NCI-H1105 treated with DMSO at 0.1 percent for 48 hours (cell line): ENCODE measurements around the gene SLC49A3.
"Not testable (repeated sequence)": the region's sequence is repeated elsewhere in the genome, so short reads cannot be mapped to it uniquely, and the experiment has no call there.

Experiments
- DNase-seq: peaks from one replicate; lab custom pipeline; 2025; lab: John Stamatoyannopoulos, UW

The SLC49A3 gene

DNA sequence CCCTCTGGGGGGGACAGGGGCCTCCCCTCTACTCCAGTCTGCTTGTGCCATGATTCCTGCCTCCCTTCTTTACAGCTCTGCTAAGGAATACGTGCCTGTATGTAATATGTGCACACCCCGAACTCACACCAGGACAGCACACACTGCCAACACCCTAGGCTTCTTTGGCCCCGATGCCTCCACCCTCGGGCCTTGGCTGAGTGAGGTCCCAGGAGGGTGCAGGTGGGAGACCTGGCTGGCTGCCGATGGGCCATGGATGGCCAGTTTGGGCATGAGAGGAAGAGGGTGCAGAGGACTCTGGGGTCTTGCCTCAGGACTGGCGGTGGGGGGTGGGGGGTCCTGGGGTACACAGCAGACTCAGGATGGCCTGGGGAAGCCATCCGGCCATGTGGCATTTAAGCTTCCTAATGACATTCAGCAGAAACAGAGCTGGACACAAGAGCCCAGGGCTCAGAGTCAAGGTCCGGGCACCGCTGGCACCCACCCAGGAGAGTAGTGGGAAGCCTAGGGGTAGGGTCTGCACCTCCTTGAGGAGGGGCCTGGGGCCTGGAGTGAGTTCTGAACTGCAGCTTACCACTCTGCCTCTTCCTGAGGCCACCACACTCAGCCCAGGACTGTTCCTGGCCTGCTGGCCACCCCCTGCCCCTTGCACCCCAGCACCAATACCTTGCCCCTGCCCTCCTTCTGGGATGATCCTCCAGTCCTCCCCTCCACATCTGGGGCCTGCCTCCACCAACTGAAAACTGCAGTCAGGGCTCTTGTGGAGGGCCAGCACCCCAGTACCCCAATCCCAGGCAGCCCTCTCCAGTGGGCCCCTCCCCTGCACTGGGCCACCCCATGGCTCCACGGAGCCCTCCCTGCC is 14.6 kb upstream of the SLC49A3 start:
- no peak for DNase-seq

DNA sequence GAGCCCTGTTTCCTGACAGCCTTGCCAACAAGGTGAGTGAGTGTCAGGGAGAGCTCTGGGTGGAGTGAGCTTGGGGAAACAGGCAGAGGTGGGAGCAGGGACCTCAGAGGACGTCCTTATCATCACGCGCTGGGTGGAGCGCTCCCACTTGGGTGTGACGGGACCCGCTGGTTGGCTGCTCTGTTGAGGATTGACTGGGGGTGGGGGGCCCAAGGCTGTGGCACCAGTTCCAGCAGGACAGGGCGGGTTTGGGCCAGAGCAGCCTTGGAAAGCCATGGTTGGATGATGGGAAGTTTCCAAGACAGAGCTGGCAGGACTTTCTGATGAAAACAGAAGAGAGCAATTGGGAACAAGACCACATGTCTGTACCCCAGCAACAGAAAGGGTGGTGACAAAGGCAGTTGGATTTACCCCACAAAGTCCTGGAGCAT is 13.7 kb upstream of the SLC49A3 start:
- no peak for DNase-seq

DNA sequence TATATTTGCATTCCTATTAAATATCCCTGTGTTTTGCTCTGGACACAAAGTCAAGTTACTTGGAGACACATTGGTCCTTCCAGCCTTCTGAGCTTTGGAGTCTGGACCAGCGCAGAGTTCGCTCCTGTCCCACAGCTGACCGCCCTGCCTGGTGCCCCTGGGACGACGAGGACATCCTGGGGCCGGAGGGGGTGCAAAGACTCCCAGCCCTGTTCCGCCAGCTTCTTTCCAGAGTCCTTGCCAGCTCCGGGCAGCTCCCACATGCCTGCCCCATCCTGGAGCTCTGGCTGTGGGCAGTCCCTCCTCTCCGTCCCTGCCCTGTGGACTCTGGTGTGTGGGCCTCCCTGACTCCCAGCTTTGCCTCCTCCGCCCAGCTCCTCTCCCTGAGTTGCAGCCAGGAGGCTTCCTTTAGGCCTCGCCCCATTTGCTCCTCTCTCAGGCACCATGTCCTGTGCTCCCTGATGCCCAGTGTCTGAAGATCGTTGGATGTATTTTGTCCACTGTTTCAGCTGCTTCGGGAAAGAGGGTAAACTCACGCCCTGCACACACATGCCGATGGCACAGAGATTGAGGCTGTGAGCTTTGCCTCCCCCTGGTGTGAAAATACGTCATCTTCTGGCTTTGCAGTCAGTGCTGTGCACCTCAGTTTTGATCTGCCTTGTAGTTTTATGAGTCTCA is 11.8 kb upstream of the SLC49A3 start:
- no peak for DNase-seq

DNA sequence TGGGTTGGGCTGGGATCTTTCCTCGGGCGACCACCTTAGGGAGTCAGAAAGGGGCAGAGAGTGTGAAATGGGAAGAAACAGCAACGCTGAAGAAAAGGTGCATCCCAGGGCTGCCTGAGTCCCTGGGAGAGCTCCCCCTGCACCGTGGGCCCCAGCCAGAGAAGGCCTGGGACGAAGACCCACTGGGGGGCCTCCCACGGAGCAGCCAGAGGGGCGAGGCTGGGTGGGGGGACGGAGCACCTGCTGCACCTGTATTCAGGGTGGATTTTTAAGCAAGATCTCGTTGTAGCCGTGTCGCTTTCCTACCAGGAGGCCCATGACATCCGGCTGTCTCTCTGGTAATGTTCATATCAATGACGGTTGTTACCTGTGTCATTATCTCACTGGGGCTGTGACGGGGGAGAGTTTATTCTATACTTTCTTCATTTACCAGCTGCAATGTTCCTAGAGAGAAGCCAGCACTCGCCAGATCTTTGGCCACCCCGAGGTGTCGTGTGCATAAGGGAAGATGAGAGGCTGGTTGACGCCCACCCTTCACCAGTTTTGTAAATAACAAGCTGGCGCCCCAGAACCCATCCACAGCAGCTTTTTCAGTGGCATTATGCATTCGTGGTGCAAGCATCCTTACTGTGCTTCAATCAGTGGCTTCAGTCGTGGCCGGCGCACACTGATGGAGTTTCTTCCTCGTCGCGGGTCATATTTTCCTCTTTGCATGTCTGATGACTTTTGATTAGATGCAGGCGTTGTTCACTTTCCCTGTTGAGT is 11.0 kb upstream of the SLC49A3 start:
- DNase-seq, result no peak

DNA sequence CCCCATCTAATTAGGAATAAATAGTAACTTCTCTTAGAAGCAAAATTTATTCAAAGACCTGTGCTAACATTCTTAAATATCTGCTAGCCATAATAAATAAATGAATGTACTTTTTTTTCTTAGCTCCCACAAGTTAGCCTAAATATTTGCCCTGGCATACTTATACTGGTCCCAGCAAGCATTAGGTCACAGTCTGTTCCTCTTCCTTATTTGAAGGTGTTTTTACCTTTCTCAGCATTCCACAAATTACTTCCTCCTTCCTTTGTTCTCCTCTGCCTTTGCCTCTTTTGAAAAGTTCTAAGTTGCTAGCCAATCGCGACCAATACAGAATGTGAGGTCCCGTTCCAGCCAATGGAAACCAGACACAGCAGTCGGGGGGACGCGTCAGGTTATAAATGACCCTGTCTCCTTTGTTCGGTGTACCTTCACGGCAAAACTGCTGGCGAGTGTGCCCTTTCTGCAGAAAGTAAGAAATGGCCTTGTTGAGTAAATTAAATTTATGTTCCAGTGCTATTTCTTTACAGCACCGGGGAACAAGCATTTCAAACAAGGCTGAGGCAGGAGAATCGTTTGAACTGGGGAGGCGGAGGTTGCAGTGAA is 5.5 kb upstream of the SLC49A3 start:
- not testable (repeated sequence) for DNase-seq

DNA sequence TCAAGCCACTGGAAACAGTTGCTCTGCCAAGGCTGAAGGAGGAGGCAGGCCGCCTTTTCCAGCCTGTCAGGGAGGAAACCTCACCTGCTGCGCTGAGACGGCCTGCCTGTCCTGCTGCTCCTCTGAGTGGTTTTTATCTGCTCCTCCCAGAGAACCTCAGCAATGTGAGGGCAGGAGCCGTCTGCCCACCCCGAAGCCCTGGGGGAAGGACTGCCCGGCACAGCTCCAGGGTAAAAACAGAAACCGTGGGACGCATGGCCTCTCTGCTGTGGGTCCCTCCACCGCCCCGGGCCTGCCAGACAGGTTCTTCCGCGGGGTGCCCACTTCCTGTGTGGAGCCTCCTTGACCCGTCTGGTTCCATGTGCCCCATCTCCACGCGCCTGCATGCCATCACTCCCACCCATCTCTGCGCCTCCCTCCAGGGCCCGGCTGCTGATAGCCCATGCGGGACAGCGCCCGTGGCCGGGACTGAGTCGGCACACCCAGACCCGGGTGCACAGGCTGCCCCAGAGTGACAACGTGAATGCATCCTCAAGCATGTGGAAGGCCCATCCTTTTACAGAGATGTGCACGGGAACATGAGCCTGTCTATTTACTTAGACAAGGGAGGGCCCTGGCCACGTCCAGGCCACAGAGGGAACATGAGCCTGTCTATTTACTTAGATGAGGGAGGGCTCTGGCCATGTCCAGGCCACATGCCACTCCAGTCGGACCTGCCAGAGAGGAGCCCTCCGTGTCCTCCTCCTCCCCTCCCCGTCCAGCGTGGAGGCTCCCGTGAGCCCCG is 4.0 kb upstream of the SLC49A3 start:
- DNase-seq, result no peak

DNA sequence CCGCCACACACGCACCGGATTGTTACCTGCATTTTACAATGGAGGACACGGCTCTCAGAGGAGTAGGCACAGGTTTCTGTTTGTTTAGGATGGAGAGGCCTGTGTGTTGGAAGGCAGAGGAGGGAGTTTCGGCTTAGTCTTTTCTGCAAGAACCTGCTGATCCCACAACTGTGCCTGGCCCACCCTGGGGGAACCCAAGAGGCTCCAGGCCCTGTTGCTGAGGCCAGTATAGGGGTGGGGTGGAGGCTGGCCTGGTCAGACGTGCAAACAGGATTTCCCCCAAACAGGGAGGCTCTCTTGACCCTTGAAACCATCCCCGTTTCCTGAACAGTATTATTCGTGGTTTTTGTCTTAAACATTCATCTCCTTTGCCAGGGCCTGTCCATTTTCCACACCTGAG is 772 bp upstream of the SLC49A3 start:
- DNase-seq, result no peak

DNA sequence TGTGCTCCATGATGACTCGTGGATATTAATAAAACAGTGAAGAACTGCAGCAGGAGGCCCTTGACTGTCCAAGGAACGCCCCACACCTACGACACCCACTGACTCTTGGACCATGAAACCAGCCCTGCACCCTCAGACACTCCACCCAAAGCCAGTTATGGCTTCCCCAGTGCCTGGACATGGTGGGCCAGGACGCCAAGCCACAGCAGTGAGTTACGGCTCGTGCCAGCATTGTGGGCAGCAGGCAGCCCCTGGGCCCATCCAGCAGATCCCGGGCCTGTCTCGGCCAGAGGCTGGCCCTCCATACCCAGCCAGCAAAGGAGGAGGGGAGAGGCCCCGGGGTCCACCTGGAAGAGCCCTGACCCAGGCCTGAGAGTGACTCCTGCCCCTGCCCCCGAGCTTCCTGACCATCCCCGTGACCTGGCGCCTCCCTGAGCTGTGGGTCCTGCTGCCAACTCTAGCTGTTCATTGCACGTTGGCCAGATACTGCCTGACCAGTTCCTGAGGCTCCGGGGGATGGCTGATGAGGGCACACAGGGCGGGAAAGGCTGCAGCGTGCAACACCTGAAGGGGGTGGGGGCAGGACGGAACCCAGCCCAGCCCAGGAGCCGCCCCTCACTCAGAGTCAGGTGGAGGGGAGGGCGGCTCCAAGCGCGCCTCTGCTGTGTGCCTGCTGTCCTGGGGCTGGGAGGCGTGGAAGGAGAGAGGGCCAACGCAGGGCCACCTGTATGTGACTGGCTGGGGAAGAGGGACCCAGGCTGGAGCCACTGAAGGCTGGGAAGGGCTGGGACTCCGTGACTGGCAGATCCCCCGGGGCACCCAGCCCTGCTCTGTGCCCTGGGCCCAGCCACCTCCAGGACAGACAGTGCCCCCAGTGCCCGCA is 739 bp downstream of the SLC49A3 start:
- DNase-seq, result no peak

DNA sequence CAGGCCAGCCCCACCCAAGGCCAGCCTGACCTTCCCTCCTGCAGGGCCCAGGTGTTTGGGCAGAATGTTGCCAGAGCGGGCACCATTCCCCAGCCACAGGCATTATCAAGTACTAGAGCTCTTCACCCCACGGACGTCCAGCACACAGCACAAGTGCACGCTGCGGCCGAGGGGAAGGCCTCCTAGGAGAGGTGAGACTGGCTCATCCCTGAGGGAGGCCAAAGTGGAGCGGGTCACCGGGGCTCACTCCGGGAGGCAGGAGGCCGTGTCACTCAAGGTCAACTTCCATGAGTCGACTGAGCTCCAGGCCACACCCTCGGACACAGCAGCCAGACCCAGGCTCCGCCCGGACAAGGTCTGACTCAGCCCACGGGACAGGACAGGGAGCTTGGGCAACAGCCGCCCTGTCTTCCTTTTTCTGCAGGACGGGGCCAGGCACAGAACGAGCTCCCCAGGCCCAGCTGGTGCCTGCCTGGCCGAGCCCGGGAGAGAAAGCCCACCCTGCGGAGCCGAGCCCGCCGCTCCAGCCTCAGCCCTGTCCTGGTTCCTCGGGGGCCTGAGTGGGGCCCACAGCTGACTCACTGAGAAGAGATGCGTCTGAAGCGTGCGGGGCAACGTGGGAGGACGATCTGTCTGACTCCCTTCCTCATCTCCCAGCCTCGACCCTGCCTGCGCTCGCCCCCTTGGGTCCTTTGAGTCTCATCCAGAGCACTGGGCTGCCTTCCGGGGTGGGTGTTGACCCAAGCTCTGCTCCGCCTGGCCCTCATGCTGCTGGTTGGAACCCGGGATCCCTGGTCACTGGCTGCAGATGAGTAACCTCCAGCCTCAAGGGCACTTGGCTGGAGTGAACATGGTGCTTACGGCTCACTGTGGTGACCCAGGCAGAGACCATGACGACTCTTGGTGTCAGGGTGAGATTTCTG is 1.6 kb downstream of the SLC49A3 start:
- DNase-seq, result no peak

DNA sequence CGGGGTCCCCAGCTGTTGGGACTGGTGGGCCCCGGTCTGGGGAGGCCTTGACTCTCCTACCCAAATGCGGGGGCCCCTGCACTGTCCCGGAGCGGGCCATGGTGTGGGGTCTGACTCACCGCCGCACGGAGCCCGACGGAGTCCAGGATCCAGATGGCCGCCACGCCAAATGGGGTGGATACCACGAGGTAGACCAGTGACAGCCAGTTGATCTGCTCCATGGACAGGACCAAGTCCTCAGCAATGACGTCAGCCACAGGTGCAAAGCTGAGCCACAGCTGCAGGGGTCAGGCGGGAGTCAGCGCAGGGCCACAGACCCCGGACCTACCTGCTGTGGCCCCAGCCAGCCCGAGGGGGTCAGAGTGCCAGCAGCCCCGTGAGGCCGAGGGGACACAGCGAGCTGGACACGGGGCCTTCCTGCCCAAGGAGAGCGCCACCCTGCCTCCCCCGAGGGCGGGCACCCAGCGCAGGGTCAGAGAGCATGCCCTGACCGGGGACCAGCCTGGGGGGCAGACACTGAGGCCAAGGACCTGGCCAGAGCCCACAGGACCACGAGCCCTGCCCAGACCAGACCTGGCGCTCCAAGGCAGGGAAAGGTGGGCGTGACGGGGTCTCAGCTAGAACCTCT is 2.4 kb downstream of the SLC49A3 start:
- DNase-seq, result no peak

DNA sequence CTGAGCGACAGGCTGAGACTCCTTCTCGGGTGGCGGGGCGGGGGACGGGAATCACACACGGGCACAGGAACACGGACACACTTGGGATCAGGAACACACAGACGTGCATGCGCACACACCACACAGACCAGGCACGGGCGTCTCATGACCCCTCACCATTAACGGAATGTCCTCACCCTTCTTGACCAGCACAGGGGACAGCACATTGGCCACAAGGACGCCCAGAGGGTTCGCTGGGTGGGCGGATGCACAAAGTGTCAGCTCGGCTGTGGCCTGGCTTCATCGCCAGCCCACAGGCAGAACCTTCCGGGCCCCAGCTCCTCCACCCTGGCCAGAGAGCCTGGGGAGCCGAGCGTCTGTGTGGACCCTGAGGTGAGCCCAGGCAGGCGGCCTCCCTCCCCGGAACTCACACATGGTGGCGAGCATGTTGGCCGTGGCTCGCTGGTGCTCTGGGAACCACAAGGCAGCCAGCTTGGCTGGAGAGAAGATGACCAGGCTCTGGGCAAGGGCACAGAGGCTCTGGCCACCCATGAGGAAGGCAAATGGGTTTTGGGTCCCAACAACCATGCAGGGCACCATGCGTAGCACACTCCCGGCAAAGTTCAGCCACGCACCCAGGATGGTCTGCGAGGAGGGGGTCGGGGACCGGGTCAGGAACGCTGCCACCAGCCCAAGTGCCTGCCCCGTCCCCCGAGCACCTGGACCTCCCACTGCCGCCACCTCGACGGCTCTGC is 3.1 kb downstream of the SLC49A3 start:
- no peak for DNase-seq

DNA sequence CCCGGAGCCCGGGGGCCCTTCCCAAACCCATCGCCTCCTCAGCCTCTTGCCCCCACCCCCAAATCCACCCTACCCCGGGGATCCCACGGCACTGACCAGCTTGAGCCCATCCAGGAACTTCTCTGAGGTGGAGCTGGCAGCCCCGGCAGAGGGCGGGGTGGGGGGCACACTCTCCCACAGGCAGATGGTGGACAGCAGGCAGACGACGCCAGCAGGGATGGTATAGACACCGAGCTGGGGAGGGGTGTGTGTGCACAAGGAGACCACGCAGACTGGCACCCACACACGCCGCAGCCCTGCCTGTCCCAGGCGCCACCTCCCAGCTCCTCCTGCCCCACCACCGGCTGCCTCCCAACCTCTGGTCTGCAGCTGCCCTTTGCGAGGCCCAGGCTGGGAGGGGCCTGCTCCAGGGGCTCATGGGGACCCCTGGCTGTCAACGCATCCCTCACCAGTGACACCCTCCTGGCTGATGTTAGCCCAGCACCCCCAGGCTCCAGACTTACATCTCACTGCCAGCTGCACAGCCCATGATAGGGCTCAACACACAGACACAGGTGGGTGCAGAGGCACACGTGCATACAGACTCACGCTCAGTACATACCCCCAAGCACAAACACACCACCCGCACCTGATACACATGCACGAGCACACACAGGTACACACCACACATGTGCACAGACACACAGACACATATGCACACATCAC is 4.2 kb downstream of the SLC49A3 start:
- DNase-seq, result no peak

DNA sequence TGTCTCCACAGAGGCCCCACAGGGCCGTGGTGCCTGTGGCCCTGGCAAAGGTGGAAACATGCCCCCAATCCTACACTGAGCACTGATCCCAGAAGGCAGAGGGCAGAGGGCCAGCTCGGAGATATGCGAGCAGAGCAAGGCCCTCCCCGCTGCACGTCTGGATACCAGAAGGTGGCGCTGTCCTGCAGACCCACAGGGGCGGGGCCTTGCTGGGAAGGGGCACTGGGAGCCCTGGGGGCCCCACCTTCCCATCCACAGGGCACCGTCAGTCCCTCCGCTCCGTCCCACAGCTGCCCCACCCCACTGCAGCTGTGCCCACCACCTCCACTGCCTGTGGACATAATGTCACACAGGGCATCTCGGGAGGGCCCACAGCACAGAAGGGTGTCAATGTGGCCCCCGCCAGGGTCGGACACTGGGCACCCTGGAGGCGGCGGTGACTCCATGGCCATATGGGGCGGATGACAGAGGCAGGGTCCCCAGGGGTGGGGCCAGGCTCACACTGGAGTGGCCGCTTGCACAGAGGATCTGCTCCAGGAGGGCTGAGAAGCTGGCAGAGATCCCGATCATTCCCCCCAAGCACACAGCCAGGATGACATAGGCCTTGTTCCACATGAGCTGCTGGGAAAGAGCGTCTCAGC is 4.8 kb downstream of the SLC49A3 start:
- DNase-seq, result no peak

DNA sequence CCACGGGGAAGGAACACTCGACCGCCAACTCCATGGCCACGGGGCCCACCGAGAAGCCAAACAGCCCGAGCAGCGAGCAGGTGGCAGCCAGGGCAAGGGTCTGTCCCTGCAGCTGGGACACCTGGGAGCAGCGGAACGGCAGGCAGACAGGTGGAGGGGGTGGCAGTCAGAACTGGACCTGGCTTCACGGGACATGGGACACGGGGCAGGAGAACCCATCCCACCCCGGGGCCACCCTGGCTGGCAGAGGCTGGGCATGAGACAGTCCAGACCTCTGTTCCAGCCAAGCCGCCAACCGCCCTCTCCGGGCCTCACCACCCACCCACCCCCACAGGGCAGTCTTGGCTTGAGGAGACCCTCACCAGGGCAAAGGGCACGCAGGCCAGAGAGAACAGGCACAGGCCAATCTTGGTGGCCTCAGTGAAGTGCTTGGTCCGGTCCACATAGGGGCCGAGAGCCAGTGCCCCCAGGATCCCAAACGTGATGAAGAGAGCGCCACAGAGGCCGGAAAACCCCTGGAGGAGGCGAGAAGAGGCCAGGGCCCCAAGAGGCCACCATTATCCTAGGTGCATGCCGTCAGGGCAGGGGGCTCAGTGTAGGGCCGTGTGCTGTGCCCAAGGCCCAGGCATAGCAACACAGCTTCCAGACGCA is 5.6 kb downstream of the SLC49A3 start:
- no peak for DNase-seq

DNA sequence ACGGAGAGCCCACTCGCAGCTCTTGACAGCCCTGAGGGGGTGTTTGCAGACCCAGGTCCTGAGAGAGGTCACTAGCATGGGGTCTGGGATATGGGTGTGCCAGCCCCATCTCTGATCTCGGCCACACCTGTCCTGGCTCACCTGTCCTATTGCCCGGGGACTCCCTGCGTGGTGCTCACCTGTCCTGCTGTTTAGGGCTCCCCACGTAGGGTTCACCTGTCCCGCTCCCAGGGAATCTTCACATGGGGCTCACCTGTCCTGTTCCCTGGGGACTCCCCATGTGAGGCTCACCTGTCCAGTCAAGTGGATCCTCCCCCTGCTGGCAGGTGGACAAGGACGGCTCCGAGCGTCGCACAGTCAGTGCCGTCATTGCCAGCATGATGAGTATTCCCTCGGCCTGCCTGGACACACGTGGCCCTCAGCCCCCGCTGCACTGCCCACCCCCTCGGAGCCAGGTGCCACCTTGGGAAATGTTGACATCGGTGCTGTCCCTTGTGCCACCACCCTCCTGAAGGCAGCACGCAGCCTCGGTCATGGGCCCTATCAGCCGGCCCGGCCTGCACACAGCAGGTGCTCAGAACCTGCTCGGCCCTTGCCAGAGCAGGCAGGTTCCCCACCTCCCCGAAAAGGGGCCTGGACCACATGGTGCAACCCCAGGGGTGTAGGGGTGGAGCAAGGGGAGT is 6.3 kb downstream of the SLC49A3 start:
- DNase-seq, result no peak
